Right cardiac atrium (tissue), 5 donors: ENCODE results near the gene SMAP2. TPM values are rescaled to one million over a fixed set of nuclear protein-coding genes. Genes with fewer than 3 reads are reported as not detected.

Experiments
- ATAC-seq, 2 donors: fragments of 200-7000 bp; cut with Tn5 transposase; one replicate each; pipeline versions ENCODE4 v1.8.0 to v1.9.1; 2020; ENCODE audit warnings: moderate library complexity in 2 of 2, mild to moderate bottlenecking in 1 of 2
- DNase-seq, 3 donors: peaks; one replicate each; pipeline ENCODE4 v3.0.0-alpha.2; 2020
- H3K27ac ChIP-seq: one replicate; pipeline ENCODE4 v1.5.1; 2013; ENCODE audit warnings: mild to moderate bottlenecking, low read length, control low read depth, moderate library complexity
- H3K27me3 ChIP-seq: one replicate; pipeline ENCODE4 v1.6.1; 2013; ENCODE audit not compliant: control insufficient read depth, insufficient read depth
- H3K4me1 ChIP-seq: one replicate; pipeline ENCODE4 v1.6.1; 2013; ENCODE audit warnings: low read length; ENCODE audit not compliant: control insufficient read depth, insufficient read depth
- H3K4me3 ChIP-seq: one replicate; pipeline ENCODE4 v1.5.1; 2013; ENCODE audit warnings: low read length, control low read depth
- H3K9me3 ChIP-seq: one replicate; pipeline ENCODE4 v1.6.1; 2013; ENCODE audit warnings: low read length; ENCODE audit not compliant: control insufficient read depth
- WGBS: extraction: QIAGEN DNeasy Blood & Tissue Kit; methylation state at CpG from one replicate; pipeline ENCODE4 v1.1.7; 2013; 5-methylcytosine and 5-hydroxymethylcytosine counted together
- intact Hi-C, 4 donors: fragments of 100-400 bp; cut with DNase I; formaldehyde crosslinking; loops; one replicate each; pipeline versions ENCODE4 v1.11.0 to v1.14.0; 2022 to 2023
- polyA plus RNA-seq: library from polyadenylated mRNA; stranded (reverse); fragments of 200-250 nt; gene quantifications from one replicate; pipeline ENCODE4 v1.2.3, GENCODE V29; 2013
- total RNA-seq, 4 donors: library from RNA; stranded (reverse); fragmentation: NEBNext Ultra II Directional; extraction: Animal tissue kit (Norgen Biotek cat#: 25700); gene quantifications; one replicate each; pipeline ENCODE4 v1.2.1, GENCODE V29; 2021
- donor health status: healthy with polysubstance abuse.
- donor health status: DM: no; HTN: yes; CAD: no.
- donor health status: DM: no; HTN: no; CAD: no.
- donor health status: DM: no; HTN: yes; CAD: no; lungs with severe emphysema.
- donor health status: DM: yes; HTN: yes; CAD: no.

The SMAP2 gene
- total and polyA plus RNA-seq, 5 donors, result 10.9 to 23.1 (median 17.1) TPM

- H3K4me1 ChIP-seq, result peaks cover 2% of the 10 kb centered on the region
- intact Hi-C loops, result no loop called here
- DNase-seq, result no peak
- no peak for ATAC-seq
- H3K27me3 ChIP-seq, result no peaks in the 10 kb centered on the region
- peak overlapping the region; percentile 88 for H3K4me3 ChIP-seq
- H3K9me3 ChIP-seq, result no peaks in the 10 kb centered on the region
- no peak overlapping the region for H3K27ac ChIP-seq
- 41% methylated on average over 6 of the region's 6 CpGs for WGBS
Observed at GRCh38 chr1:40372658-40373322, 737 bp upstream of the SMAP2 start.

DNA sequence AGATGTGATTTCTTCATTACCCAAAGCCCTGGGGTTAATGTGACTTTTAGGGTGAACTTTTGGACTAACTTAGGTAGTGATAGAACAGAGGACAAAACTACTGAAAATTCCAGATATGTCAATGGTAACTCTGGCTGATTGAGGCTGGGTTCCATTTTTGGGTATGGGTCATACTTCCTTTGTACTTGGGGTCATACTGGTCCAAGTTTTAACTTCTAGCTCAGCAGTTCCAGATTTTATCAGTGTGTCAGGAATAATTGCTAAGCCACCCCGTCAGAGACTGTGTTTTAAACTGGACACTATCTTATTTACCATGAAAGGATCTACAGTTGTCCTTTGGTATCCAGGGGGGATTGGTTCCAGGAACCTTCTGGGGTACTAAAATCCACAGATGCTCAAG, 4.0 kb downstream of the SMAP2 start:
- peaks cover 2% of the 10 kb centered on the region for H3K4me1 ChIP-seq
- H3K27ac ChIP-seq, result no peak overlapping the region
- DNase-seq, result no peak
- WGBS, result 63% methylated on average over 1 of the region's 1 CpG
- intact Hi-C loops, result no loop called here
- H3K4me3 ChIP-seq, result no peak overlapping the region
- ATAC-seq, result no peak
- H3K9me3 ChIP-seq, result no peaks in the 10 kb centered on the region
- no peaks in the 10 kb centered on the region for H3K27me3 ChIP-seq

DNA sequence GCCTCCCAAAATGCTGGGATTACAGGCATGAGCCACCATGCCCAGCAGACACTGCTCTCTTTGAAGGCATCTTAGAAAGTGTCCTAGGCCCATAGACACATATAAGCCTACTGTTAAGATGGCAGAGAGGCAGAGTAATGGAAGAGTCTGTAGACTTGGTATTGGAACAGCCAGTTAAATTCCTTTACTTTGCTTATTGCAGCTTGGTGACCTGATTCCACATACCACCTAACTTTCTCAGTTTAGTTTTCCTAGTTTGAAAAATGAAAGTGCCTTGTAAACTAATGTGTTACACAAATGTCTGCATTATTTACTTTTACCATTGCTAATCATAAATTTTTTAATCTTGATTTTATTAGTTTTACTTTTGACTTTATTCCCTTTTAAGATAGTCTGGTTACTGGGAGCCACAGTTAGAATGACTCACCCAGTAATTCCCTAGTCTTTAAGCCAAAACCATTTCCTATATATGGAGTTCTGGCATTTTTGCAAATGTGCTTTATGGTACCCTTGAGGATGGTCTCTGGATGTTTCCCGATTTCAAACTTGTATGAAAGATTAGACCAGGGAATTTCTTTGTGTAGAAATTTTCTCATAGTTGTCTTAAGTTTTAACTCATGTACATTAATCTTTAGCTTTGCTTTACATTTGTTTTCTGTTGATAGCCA, 6.4 kb downstream of the SMAP2 start:
- no peak overlapping the region for H3K27ac ChIP-seq
- intact Hi-C loops, result no loop called here
- 17% methylated on average over 1 of the region's 1 CpG for WGBS
- ATAC-seq (no peak), DNase-seq (no peak)
- H3K9me3 ChIP-seq, result no peaks in the 10 kb centered on the region
- no peak overlapping the region for H3K4me3 ChIP-seq
- H3K27me3 ChIP-seq, result no peaks in the 10 kb centered on the region
- peaks cover 3% of the 10 kb centered on the region for H3K4me1 ChIP-seq

GRCh38 chr1:40380817-40381216, 7.3 kb downstream of the SMAP2 start:
- H3K4me3 ChIP-seq, result no peak overlapping the region
- DNase-seq, result no peak
- no peaks in the 10 kb centered on the region for H3K27me3 ChIP-seq
- no peak overlapping the region for H3K27ac ChIP-seq
- WGBS, result 91% methylated on average over 4 of the region's 4 CpGs
- ATAC-seq, result no peak
- no peaks in the 10 kb centered on the region for H3K9me3 ChIP-seq
- intact Hi-C loops, result no loop called here
- peaks cover 5% of the 10 kb centered on the region for H3K4me1 ChIP-seq

- Histone ChIP-seq H3K27me3 (no peaks in the 10 kb centered on the region), H3K9me3 (no peaks in the 10 kb centered on the region), H3K27ac (no peak overlapping the region), H3K4me3 (no peak overlapping the region), H3K4me1 (peaks cover 5% of the 10 kb centered on the region)
- WGBS, result 84% methylated on average over 7 of the region's 7 CpGs
- DNase-seq (no peak), ATAC-seq (no peak)
- intact Hi-C loops, result no loop called here
Observed at GRCh38 chr1:40381268-40382107, 8.0 kb downstream of the SMAP2 start.

GRCh38 chr1:40382108-40382460, 8.6 kb downstream of the SMAP2 start:
- intact Hi-C loops, result no loop called here
- H3K27me3 ChIP-seq, result no peaks in the 10 kb centered on the region
- WGBS, result 90% methylated on average over 3 of the region's 3 CpGs
- no peak overlapping the region for H3K27ac ChIP-seq
- no peak for ATAC-seq
- H3K4me1 ChIP-seq, result peaks cover 8% of the 10 kb centered on the region
- no peak overlapping the region for H3K4me3 ChIP-seq
- no peaks in the 10 kb centered on the region for H3K9me3 ChIP-seq
- no peak for DNase-seq

GRCh38 chr1:40382601-40383000, 9.1 kb downstream of the SMAP2 start:
- H3K27ac ChIP-seq, result no peak overlapping the region
- ATAC-seq (no peak), DNase-seq (no peak)
- H3K9me3 ChIP-seq, result no peaks in the 10 kb centered on the region
- no peak overlapping the region for H3K4me3 ChIP-seq
- H3K4me1 ChIP-seq, result peaks cover 8% of the 10 kb centered on the region
- intact Hi-C loops, result no loop called here
- no peaks in the 10 kb centered on the region for H3K27me3 ChIP-seq

DNA sequence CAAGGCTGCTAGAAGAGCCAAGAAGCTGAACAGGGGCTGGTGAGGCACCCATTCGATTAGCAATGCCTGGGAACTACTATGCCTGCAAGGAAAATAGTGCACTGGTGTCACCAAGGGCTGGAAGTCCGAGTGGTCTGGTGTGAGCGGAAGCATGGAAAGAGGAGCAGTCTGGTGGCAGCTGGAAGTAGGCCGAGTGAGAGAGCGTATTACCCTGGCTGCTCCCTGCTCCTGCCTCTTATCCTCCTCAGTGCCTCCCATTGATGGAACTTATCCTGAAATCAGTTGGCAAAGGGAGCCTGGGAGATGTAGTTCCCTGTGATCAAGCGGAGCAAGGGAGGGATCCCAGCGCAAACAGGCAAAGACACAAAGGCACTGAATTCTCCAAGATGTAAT, 9.6 kb downstream of the SMAP2 start:
- DNase-seq (peak in 1 of 3 donors; percentile 65), ATAC-seq (peak; percentile 53 to 60)
- 59% methylated on average over 7 of the region's 7 CpGs for WGBS
- no peaks in the 10 kb centered on the region for H3K9me3 ChIP-seq
- no peaks in the 10 kb centered on the region for H3K27me3 ChIP-seq
- peak overlapping the region; percentile 31 for H3K4me3 ChIP-seq
- peaks cover 8% of the 10 kb centered on the region for H3K4me1 ChIP-seq
- intact Hi-C loops, result no loop called here
- peak overlapping the region; percentile 76 for H3K27ac ChIP-seq

GRCh38 chr1:40383488-40384412, 10.2 kb downstream of the SMAP2 start:
- WGBS, result 66% methylated on average over 9 of the region's 9 CpGs
- peak overlapping the region; percentile 76 for H3K27ac ChIP-seq
- no peaks in the 10 kb centered on the region for H3K9me3 ChIP-seq
- H3K4me3 ChIP-seq, result no peak overlapping the region
- peaks cover 8% of the 10 kb centered on the region for H3K4me1 ChIP-seq
- intact Hi-C loops, result no loop called here
- H3K27me3 ChIP-seq, result no peaks in the 10 kb centered on the region
- ATAC-seq (no peak), DNase-seq (no peak)

DNA sequence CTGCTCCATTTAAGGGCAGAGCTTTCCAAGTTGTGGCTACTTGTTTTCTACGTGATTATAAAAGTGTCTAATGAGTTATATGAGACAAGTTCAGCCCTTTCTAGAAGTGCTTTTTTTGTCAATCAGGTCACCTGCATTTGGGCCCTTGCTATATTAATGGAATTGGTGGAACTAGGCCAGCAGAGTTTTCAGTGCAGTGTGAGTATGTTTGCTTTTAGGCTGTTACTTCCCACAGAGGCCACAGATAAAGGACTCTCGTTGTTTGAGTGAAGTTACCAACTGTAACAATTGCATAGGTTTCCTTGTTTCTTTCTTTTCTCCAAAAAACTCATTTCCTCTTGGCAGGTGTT, 10.9 kb downstream of the SMAP2 start:
- no peaks in the 10 kb centered on the region for H3K9me3 ChIP-seq
- ATAC-seq, result no peak
- DNase-seq, result no peak
- 19% methylated on average over 2 of the region's 2 CpGs for WGBS
- H3K27ac ChIP-seq, result no peak overlapping the region
- intact Hi-C loops, result no loop called here
- H3K27me3 ChIP-seq, result no peaks in the 10 kb centered on the region
- H3K4me1 ChIP-seq, result peaks cover 9% of the 10 kb centered on the region
- no peak overlapping the region for H3K4me3 ChIP-seq
